Measurements from ENCODE around the gene KCNAB2.
A peak's percentile ranks its signal among the peaks of the same experiment; 100 is the strongest.

Gene KCNAB2

GRCh38 chr1:6113745-6114144, 68.1 kb downstream of the KCNAB2 start:
- no peak for DNase-seq

DNA sequence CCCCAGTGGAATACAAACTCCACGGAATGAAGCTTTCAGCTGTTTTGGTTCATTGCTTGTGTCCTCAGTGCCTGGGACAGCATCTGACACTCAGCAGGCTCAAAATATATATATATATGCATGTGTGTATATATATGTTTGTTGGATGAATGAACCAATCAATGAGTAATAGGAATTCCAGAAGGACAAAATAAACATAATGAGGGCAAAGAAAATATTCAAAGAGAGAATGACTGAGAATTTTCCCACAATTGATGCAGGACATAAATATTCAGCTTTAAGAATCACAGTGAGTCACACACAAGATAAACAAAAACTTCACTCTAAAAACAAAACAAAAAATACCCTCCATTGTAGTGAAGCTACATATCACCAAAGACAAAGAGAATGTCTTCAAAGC, 70.4 kb downstream of the KCNAB2 start:
- DNase-seq, result no peak

- DNase-seq, result no peak
Observed at GRCh38 chr1:6117064-6117463, 71.4 kb downstream of the KCNAB2 start.

GRCh38 chr1:6117624-6118023, 71.9 kb downstream of the KCNAB2 start:
- DNase-seq, result no peak

DNA sequence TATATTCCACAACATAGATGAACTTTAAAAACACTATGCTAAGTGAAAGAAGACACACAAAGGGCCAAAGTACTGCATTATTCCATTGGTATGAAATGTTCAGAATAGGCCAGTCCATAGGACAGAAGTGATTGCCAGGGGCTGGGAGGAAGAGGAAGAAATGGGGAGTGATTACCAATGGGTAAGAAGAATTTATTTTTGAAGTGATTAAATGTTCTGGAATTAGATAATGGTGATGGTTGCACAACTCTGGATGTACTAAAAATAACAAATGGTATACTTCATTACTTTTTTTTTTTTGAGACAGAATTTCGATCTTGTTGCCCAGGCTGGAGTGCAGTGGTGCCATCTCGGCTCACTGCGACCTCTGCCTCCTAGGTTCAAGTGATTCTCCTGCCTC, 72.7 kb downstream of the KCNAB2 start:
- no peak for DNase-seq

- no peak for DNase-seq
Observed at GRCh38 chr1:6121021-6121421, 75.3 kb downstream of the KCNAB2 start.

DNA sequence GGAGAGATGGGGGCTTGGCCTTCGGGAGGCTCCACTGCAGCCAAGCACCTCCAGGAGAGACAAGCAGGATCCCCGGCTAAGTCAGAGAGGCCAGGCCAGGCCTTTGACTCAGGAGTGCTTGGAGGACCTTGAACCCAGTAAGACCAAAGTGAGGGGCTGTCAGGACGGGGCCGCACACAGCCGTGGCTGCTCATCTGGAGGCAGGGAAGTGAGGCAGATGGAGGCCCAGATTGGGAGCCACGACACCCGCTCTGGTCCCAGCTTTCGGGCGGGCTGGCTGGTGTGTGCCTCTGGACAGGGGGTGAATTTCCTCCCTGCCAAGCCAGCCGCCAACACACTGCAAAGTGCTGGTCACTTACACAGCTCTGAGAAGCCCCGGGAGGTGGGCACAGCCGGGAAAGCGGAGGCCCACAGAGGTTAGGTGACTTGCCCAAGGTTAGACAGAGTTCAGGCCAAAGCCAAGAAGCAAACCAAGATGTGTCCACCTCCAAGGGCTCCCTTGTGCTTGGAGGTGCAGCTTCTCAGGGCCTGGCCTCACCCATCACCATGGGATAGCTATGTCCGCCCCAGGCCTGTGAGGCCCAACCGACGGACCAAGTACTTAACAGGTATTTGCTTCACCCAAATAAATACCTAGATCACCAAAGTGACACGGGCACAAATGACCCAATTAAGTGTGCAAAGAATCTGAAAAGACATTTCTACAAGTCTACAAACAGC, 76.1 kb downstream of the KCNAB2 start:
- DNase-seq, result no peak

GRCh38 chr1:6123083-6123482, 77.4 kb downstream of the KCNAB2 start:
- DNase-seq, result no peak

DNA sequence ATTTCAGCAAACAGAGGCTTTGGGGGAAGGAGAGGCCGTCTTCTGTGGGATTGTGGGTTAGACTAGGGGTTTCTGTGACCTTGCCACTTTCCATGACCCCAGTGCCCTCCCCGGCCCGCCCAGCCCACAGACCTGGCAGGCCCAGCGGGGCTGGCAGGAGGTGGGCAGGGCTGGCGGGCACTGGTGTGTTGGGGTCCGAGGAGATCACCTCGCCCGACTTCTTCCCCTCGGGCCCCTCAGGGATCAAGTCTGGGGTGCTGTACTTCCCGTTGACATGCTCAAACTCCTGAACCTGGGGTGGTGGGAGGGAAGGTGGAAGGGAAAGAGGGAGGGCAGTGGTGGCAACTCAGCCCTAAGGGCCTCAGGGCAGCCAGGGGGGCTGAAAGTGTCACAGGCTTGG, 78.1 kb downstream of the KCNAB2 start:
- no peak for DNase-seq

- no peak for DNase-seq
Observed at GRCh38 chr1:6124341-6124740, 78.7 kb downstream of the KCNAB2 start.

DNA sequence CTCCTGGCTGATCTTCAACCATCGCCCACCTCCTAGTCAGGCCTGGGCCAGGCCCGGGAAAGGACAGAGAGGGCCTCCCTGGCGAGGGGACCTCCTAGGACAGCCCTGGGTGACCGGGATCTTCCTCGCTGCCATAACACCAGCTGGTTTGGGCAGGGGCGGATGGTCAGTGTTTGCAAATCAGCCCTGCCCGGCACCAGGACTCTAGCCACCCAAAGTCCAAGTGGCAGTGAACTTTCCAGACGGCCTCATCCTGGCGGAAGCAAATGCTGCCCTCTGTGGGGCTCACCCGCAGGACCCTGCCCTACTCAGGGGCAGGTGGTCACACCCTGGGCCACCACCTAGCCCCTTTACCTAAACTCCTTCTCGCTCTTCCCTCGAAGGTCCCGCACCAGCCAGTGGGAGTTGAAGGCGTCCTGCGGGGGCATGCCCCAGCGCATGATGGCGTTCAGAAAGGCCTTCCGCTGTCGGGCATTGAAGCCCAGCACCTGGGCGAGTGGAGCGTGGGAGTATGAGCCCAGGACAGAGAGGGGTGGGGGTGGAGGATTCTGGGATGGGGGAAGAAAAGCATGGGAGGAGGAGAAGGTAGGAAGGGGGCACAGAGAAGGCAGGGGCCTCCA, 79.2 kb downstream of the KCNAB2 start:
- no peak for DNase-seq

- DNase-seq, result no peak
Observed at GRCh38 chr1:6125366-6125765, 79.7 kb downstream of the KCNAB2 start.

DNA sequence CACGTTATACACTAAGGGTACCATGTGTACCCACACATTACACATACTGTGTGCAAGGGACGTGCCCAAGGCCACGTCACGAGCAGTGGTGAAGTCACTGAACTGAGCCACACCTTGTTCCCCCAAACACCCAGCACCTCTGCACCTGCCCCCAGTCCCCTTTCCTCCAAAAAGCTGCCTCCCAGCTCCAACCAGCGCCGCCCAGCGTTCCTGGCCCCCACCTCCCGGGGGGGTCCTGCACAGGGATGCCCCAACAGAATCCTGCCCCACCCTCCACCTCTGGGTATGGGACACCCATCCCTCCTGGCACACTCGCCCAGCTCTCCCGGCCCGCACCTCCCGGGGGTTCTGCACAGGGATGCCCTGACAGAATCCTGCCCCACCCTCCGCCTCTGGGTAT, 80.3 kb downstream of the KCNAB2 start:
- DNase-seq, result no peak

- DNase-seq, result no peak
Observed at GRCh38 chr1:6126521-6127067, 80.9 kb downstream of the KCNAB2 start.

GRCh38 chr1:6127587-6128163, 82.0 kb downstream of the KCNAB2 start:
- peak; percentile 53 for DNase-seq

GRCh38 chr1:6128276-6129081, 82.8 kb downstream of the KCNAB2 start:
- DNase-seq, result no peak

DNA sequence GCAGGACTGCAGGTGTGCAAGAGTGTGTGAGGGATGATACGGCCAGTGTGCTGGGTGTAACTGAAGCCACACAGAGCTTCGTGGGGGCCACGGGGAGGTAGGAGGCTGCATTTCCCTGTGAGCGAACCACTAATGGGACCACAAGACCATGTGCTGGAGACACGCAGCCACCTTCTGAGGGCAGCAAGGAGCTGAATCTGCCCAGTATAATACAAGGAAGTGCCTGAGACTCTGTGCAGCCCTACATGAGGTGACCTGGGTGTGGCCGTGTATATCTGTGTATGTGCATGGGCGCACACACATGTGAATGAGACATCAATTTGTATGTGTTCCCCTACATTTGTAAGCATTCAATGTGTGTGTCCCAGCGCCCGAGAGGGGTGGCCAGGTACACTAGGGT, 83.6 kb downstream of the KCNAB2 start:
- no peak for DNase-seq

GRCh38 chr1:6130036-6130435, 84.3 kb downstream of the KCNAB2 start:
- DNase-seq, result no peak

DNA sequence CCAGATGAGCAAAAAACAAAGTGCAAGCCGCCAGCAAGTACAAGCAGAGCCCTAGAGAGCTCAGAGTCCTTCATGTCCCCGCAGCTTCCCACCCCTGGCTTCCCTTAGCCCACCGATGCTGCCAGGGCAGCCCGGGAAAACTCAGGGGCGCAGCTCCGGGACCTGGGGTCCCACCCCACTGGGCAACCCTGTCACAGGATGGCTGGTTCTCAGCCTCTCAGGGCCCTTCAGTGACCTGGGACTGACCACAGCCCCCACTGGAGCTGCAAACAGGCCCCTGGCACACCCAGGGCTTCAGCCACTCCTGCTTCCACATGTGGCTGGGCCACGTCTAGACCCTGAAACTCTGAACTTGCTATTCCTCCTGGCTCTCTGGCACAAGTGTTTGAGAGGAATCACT, 84.9 kb downstream of the KCNAB2 start:
- DNase-seq, result no peak

DNA sequence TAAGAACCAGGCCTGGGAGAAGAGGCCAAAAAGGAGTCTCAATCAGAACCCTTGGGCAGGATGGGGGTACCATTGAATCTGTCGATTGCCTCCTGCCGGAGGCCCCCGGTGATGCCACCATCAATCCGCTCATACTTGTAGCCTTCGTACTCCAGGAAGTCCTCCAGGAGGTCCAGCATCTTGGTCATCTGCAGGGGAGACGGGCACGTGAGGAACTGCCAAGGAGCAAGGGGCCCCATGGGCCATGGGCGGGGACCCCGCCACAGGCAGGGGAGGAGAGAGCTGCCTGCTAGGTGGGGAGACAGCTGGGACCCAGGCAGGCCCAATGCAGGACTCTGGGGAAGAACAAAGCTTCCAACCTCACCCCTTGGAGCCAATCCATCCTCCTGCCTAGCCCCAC, 85.9 kb downstream of the KCNAB2 start:
- no peak for DNase-seq

DNA sequence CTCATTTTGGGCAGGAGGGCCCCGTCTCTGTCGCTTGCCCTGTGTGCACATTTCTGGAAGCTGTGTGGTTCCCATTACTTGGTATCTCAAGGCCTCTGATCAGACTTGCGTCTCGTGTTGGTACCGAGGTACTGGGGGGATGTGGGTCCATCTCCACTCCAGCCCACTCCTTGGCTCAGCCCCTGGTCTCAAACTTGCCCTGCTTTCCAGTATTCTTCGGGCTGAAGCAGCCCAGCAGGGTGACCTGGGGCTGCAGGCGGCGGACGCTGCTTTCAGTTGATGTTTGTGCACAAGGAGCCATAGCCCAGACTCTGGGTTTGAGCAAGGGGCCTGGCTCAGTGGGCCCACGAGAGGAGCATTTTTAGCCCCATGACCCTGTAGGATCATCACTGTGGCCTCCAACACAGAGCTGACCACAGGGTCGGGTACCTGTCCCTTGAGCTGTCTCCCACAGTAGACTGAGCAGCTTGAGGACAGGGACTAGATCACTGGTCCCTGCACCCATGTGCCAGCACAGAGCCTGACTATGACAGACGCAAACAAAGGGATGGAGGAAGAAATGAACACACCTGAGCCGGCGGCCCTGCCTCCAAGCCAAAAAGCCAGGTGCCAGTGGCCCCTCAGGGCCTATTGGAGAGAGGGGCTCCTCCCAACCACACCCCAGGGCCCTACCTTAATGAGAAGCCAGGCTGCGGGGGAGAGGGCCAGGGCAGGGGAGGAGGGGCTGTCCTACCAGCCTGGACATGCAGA, 87.6 kb downstream of the KCNAB2 start:
- no peak for DNase-seq

- DNase-seq, result no peak
Observed at GRCh38 chr1:6134206-6134605, 88.5 kb downstream of the KCNAB2 start.

Data from activated gamma-delta T cell treated with Interleukin-2 at 50 U/mL for 16 hours (primary cell).